COLO668 (cell line): Measurements from ENCODE around the gene LYVE1.

ENCODE experiments used
- DNase-seq: peaks from one replicate; lab custom pipeline; 2025; ENCODE audit not compliant: unreplicated experiment; lab: John Stamatoyannopoulos, UW

Gene LYVE1

GRCh38 chr11:10526974-10527918 lies 41.2 kb downstream of the LYVE1 start:
- no peak for DNase-seq

- no peak for DNase-seq
Observed at GRCh38 chr11:10524471-10524870, 44.0 kb downstream of the LYVE1 start.

GRCh38 chr11:10522921-10523320 lies 45.5 kb downstream of the LYVE1 start:
- no peak for DNase-seq

- no peak for DNase-seq
Observed at GRCh38 chr11:10522276-10522675, 46.2 kb downstream of the LYVE1 start.

- no peak for DNase-seq
Observed at GRCh38 chr11:10520562-10520961, 47.9 kb downstream of the LYVE1 start.

GRCh38 chr11:10519630-10520029 lies 48.8 kb downstream of the LYVE1 start:
- DNase-seq: no peak

- DNase-seq: no peak
Observed at GRCh38 chr11:10518891-10519290, 49.6 kb downstream of the LYVE1 start.

GRCh38 chr11:10518123-10518522 lies 50.3 kb downstream of the LYVE1 start:
- no peak for DNase-seq

GRCh38 chr11:10515418-10515817 lies 53.0 kb downstream of the LYVE1 start:
- DNase-seq: no peak

GRCh38 chr11:10514709-10515108 lies 53.8 kb downstream of the LYVE1 start:
- DNase-seq: no peak

GRCh38 chr11:10514202-10514601 lies 54.3 kb downstream of the LYVE1 start:
- DNase-seq: no peak

GRCh38 chr11:10511181-10511621 lies 57.3 kb downstream of the LYVE1 start:
- DNase-seq: no peak
